H9 (cell line): ENCODE measurements around the gene MYDGF. TPM values are rescaled to one million over a fixed set of nuclear protein-coding genes. Genes with fewer than 3 reads are reported as not detected.

Experiments used
- DNase-seq: peaks from one replicate; pipeline ENCODE4 v3.0.0-alpha.2; 2017
- H2AFZ ChIP-seq: one replicate; pipeline ENCODE4 v1.6.1; 2013; ENCODE audit warnings: mild to moderate bottlenecking, low read length, control low read depth, moderate library complexity
- H2AK5ac ChIP-seq: 2 replicates; pipeline ENCODE4 v1.6.1; 2013; ENCODE audit warnings: low read length, control low read depth, mixed read lengths; ENCODE audit not compliant: insufficient read length
- H2BK120ac ChIP-seq: one replicate; pipeline ENCODE4 v1.6.1; 2013; ENCODE audit warnings: low read depth, mild to moderate bottlenecking, low read length, control low read depth, inconsistent platforms; ENCODE audit not compliant: poor library complexity, severe bottlenecking
- H2BK12ac ChIP-seq: 2 replicates; pipeline ENCODE4 v1.6.1; 2013; ENCODE audit warnings: low read length, control low read depth, mixed read lengths, low read depth; ENCODE audit not compliant: insufficient read length
- H2BK15ac ChIP-seq: 2 replicates; pipeline ENCODE4 v1.6.1; 2013; ENCODE audit warnings: low read depth, low read length, control low read depth
- H2BK20ac ChIP-seq: one replicate; pipeline ENCODE4 v1.6.1; 2013; ENCODE audit warnings: low read depth, mild to moderate bottlenecking, low read length, control low read depth, inconsistent platforms; ENCODE audit not compliant: poor library complexity, severe bottlenecking
- H2BK5ac ChIP-seq: 2 replicates; pipeline ENCODE4 v1.6.1; 2013; ENCODE audit warnings: low read length, control low read depth, mixed read lengths; ENCODE audit not compliant: insufficient read length
- H3K14ac ChIP-seq: 2 replicates; pipeline ENCODE4 v1.6.1; 2013; ENCODE audit warnings: low read length, control low read depth; ENCODE audit not compliant: insufficient read depth
- H3K18ac ChIP-seq: 2 replicates; pipeline ENCODE4 v1.6.1; 2013; ENCODE audit warnings: low read depth, mild to moderate bottlenecking, mixed read lengths, low read length, control low read depth; ENCODE audit not compliant: insufficient read length
- H3K23ac ChIP-seq: 2 replicates; pipeline ENCODE4 v1.6.1; 2013; ENCODE audit warnings: low read length, control low read depth, mixed read lengths, low read depth; ENCODE audit not compliant: insufficient read length
- H3K23me2 ChIP-seq: 2 replicates; pipeline ENCODE4 v1.6.1; 2013; ENCODE audit warnings: low read depth, mild to moderate bottlenecking, mixed read lengths, low read length, control low read depth; ENCODE audit not compliant: insufficient read length, poor library complexity, severe bottlenecking
- H3K27ac ChIP-seq: 2 replicates; pipeline ENCODE4 v1.5.1; 2013; ENCODE audit warnings: low read length, control low read depth, mixed read lengths, low read depth; ENCODE audit not compliant: insufficient read length
- H3K27me3 ChIP-seq: 2 replicates; pipeline ENCODE4 v1.6.1; 2013; ENCODE audit warnings: low read length, control low read depth, inconsistent platforms; ENCODE audit not compliant: insufficient read depth
- H3K4ac ChIP-seq: 2 replicates; pipeline ENCODE4 v1.6.1; 2013; ENCODE audit warnings: low read depth, mild to moderate bottlenecking, control low read depth, inconsistent platforms, low read length, moderate library complexity
- H3K4me1 ChIP-seq: 2 replicates; pipeline ENCODE4 v1.6.1; 2013; ENCODE audit warnings: low read length, control low read depth, inconsistent platforms; ENCODE audit not compliant: insufficient read depth
- H3K4me2 ChIP-seq: 2 replicates; pipeline ENCODE4 v1.6.1; 2013; ENCODE audit warnings: low read length, control low read depth, mixed read lengths; ENCODE audit not compliant: insufficient read length, insufficient read depth
- H3K56ac ChIP-seq: 2 replicates; pipeline ENCODE4 v1.6.1; 2013; ENCODE audit warnings: low read depth, mild to moderate bottlenecking, mixed read lengths, low read length, control low read depth; ENCODE audit not compliant: insufficient read length
- H3K79me1 ChIP-seq: 2 replicates; pipeline ENCODE4 v1.6.1; 2013; ENCODE audit warnings: low read depth, mild to moderate bottlenecking, moderate library complexity, low read length, control low read depth, inconsistent platforms; ENCODE audit not compliant: insufficient read depth, poor library complexity, severe bottlenecking
- H3K79me2 ChIP-seq: 2 replicates; pipeline ENCODE4 v1.6.1; 2013; ENCODE audit warnings: low read length, control low read depth, inconsistent platforms; ENCODE audit not compliant: insufficient read depth
- H3K9ac ChIP-seq: 2 replicates; pipeline ENCODE4 v1.6.1; 2013; ENCODE audit warnings: low read length, control low read depth, mixed read lengths; ENCODE audit not compliant: insufficient read length; ENCODE audit errors: extremely low read depth
- H3K9me3 ChIP-seq: one replicate; pipeline ENCODE4 v1.6.1; 2013; ENCODE audit warnings: low read depth, low read length, inconsistent platforms; ENCODE audit not compliant: control insufficient read depth
- H3T11ph ChIP-seq: one replicate; pipeline ENCODE4 v1.6.1; 2013; ENCODE audit warnings: mild to moderate bottlenecking, low read length, control low read depth, inconsistent platforms
- H4K20me1 ChIP-seq: one replicate; pipeline ENCODE4 v1.6.1; 2013; ENCODE audit not compliant: control insufficient read depth, insufficient read length, insufficient read depth
- H4K5ac ChIP-seq: 2 replicates; pipeline ENCODE4 v1.6.1; 2013; ENCODE audit warnings: low read depth, mild to moderate bottlenecking, mixed read lengths, low read length, control low read depth; ENCODE audit not compliant: insufficient read length
- H4K8ac ChIP-seq: replicated peaks from 2 replicates; pipeline ENCODE4 v1.6.1; 2013; ENCODE audit warnings: low read length, control low read depth, mixed read lengths, low read depth; ENCODE audit not compliant: insufficient read length
- H4K91ac ChIP-seq: 2 replicates; pipeline ENCODE4 v1.6.1; 2013; ENCODE audit warnings: low read depth, mild to moderate bottlenecking, moderate library complexity, mixed read lengths, low read length, control low read depth; ENCODE audit not compliant: insufficient read length
- H3K27ac Mint-ChIP-seq, 3 experiments: 2 replicates in 2 of 3; 3 replicates in 1 of 3; pipeline ENCODE4 v1.8.0; 2020 to 2021; ENCODE audit warnings: mixed read lengths in 3 of 3, mild to moderate bottlenecking in 1 of 3, moderate library complexity in 1 of 3
- H3K27me3 Mint-ChIP-seq: 2 replicates; pipeline ENCODE4 v1.8.0; 2021; ENCODE audit warnings: low read depth, mild to moderate bottlenecking, moderate library complexity, mixed read lengths
- H3K36me3 Mint-ChIP-seq, 3 experiments: 2 replicates in 2 of 3; 3 replicates in 1 of 3; pipeline ENCODE4 v1.8.0; 2020 to 2021; ENCODE audit warnings: low read depth in 3 of 3, mixed read lengths in 3 of 3; ENCODE audit not compliant: insufficient read depth in 1 of 3
- H3K4me1 Mint-ChIP-seq, 2 experiments: 2 replicates each; pipeline ENCODE4 v1.8.0; 2020; ENCODE audit warnings: mixed read lengths in 2 of 2
- H3K4me3 Mint-ChIP-seq, 2 experiments: 2 replicates in 1 of 2; 3 replicates in 1 of 2; pipeline ENCODE4 v1.8.0; 2020 to 2021; ENCODE audit warnings: mild to moderate bottlenecking in 2 of 2, mixed read lengths in 2 of 2, moderate library complexity in 1 of 2
- H3K9me3 Mint-ChIP-seq, 2 experiments: 2 replicates in 1 of 2; 3 replicates in 1 of 2; pipeline ENCODE4 v1.8.0; 2020; ENCODE audit warnings: mild to moderate bottlenecking in 2 of 2, mixed read lengths in 2 of 2, moderate library complexity in 1 of 2
- CTCF ChIP-seq: fragments of 200-600 bp; sonication (generic); conservative IDR thresholded peaks from 3 replicates; pipeline ENCODE4 v1.8.0; 2021; ENCODE audit warnings: antibody characterized with exemption, mild to moderate bottlenecking
- WGBS: extraction: QIAGEN DNeasy Blood & Tissue Kit; methylation state at CpG from one replicate; pipeline ENCODE4 v1.1.7; 2013; ENCODE audit warnings: missing lambda C conversion rate, low lambda C conversion rate, mixed read lengths; ENCODE audit not compliant: insufficient read length; ENCODE audit errors: extremely low coverage; 5-methylcytosine and 5-hydroxymethylcytosine counted together
- total RNA-seq: library from RNA; stranded (reverse); gene quantifications from 2 replicates; pipeline ENCODE4 v1.2.1, GENCODE V29; 2021

The MYDGF gene
- total RNA-seq, 1 experiment from 2014 or later: 43.4 TPM

GRCh38 chr19:4704317-4704673 lies 34.2 kb upstream of the MYDGF start:
- Mint-ChIP-seq H3K27me3 (no peaks in the 10 kb centered on the region), H3K36me3 (peaks cover 24 to 52% (median 47%) of the 10 kb centered on the region in 3 experiments; a peak in 6 of 7 replicates), H3K9me3 (no peaks in the 10 kb centered on the region), H3K27ac (no peak overlapping the region), H3K4me3 (no peak overlapping the region), H3K4me1 (no peaks in the 10 kb centered on the region)
- H3K4me1 ChIP-seq: no peaks in the 10 kb centered on the region
- H4K20me1 ChIP-seq: no peaks in the 10 kb centered on the region
- H2AFZ ChIP-seq: no peak overlapping the region
- no peak overlapping the region for H3K4ac ChIP-seq
- H3K14ac ChIP-seq: no peak overlapping the region
- H4K5ac ChIP-seq: no peak overlapping the region
- H3K27ac ChIP-seq: no peak overlapping the region
- no peak overlapping the region for H2BK5ac ChIP-seq
- H3K9me3 ChIP-seq: no peaks in the 10 kb centered on the region
- H3K23me2 ChIP-seq: no peaks in the 10 kb centered on the region
- H3K4me2 ChIP-seq: no peak overlapping the region
- H3K18ac ChIP-seq: no peak overlapping the region
- no peak overlapping the region for H2BK15ac ChIP-seq
- H2BK20ac ChIP-seq: no peak overlapping the region
- H4K91ac ChIP-seq: no peak overlapping the region
- no peak for DNase-seq
- H3K23ac ChIP-seq: no peak overlapping the region
- H3K79me1 ChIP-seq: no peaks in the 10 kb centered on the region
- H3K9ac ChIP-seq: no peak overlapping the region
- no CpG with 5 or more reads among the region's 9 CpGs for WGBS
- H2AK5ac ChIP-seq: no peak overlapping the region
- H3K56ac ChIP-seq: no peak overlapping the region
- TF ChIP-seq CTCF: no peak
- no peaks in the 10 kb centered on the region for H3K27me3 ChIP-seq
- H4K8ac ChIP-seq: no peak overlapping the region
- H3K79me2 ChIP-seq: no peaks in the 10 kb centered on the region
- no peak overlapping the region for H2BK12ac ChIP-seq
- no peak overlapping the region for H2BK120ac ChIP-seq
- no peak overlapping the region for H3T11ph ChIP-seq
